ENCODE data around the gene TTC22.

TTC22 gene

DNA sequence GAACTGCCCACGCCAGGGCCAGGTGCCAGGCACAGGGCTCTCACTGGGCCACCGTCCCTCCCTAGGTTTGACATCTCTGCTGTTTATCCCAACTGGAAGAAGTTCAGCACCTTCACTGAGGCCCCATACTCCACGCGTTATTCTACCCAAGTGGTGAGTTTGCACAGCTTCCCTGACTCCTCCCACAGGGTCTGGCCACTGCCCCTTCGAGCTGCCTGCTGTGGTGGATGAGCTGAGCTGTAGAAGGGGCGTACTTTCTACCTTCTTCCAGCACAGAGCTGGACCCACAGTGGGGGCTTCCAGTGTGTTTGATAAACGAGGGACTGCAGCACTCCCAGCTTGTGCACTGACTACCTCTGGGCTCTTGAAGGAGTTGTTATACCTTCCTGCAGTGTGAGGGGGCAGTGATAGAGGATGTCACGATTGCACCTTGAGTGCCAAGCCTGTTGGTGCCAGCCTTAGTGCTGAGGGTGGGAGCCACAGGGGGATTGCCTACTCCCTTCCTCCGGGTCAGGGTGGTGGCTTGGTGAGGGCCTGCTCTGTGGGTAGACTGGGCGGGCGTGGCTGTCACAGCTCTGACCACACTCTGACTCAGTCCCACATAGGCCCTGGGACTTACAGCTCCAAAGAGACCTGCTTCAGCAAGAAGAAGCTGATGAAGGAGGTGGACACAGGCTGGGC, 5.9 kb upstream of the TTC22 start:
- no peak for TF ChIP-seq YY1 (IDR thresholded peaks at IDR 0.05; ENCODE audit: low read depth)

DNA sequence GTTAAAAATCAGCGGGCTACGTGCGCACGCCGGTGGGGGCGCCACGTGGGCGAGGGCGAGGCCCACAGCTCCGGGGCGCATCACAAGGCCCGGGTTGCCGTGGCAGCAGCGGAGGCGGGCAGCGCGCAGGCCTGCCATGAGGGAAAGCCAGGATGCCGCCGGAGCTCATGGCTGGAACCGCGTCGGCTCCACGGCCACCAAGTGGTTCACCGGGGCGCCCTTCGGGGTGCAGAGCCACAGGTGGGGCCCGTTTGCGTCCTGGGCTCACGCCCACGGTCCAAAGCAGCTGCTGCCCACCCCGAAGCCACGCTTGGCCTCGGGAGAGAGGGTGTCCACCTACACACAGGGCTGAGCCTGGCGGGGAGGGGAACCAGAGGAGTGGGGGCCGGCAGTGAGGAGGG, 4.9 kb upstream of the TTC22 start:
- TF ChIP-seq TEAD4 (IDR thresholded peaks at IDR 0.05) = no peak

DNA sequence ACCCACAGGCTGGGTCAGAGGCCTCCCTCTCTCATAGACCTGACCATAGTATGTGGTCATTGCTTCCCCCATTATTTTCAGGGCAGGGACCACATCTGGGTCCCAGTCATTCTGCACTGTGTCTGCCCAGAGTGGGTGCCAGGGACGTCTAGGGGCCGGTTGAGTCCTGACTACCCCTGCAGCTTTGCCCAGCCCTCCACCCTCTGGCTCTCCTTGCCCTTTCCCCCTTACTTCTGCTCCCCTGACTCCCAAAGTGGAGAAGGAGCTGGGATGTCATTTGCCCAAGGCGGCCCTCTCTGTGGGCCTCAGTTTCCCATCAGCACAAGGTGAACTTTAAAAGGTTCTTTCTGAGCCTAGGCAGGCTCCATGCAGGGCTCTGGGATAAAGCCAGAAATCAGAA, 4.3 kb upstream of the TTC22 start:
- no peak for TF ChIP-seq FOXM1 (IDR thresholded peaks at IDR 0.05; ENCODE audit: borderline replicate concordance, low read depth)

DNA sequence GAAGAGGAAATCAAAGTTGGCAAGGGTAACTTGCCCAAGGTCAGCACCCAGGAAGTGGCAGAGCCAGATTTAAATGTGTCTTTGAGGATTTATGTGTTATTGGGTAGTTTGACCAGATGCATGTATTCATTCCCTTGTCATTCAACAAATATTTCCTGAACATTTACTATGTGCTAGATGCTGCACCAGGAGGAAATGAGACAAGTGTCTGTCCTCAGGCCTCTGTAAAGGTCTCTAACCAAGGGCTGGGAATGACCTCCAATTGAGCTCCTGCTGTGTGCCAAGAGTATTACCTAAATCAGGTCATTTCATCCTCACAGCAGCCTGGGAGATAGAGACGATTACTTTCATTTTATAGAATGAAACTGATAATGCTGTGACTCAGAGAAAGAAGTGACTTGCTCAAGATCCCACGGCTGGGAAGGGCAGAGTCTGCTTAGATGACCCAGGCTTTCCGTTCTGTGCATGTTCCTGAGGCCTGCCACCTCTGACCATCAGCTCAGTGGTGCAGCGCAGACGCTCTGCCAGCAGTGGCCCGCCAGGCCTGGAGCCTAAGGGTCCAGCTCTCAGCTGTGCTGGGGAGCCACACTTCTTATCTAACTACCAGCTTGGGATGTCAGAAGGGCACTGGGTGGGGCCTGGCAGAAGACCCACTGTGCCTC, 3.5 kb upstream of the TTC22 start:
- no peak for TF ChIP-seq EGR1 (IDR thresholded peaks at IDR 0.05)
- TF ChIP-seq RAD21 (IDR thresholded peaks at IDR 0.05; ENCODE audit: low read depth) = no peak
- no peak for TF ChIP-seq ZBTB7A (IDR thresholded peaks at IDR 0.05; ENCODE audit: low read depth)
- no peak for TF ChIP-seq TCF12 (IDR thresholded peaks at IDR 0.05; ENCODE audit: low read depth)
- no peak for TF ChIP-seq TEAD4 (IDR thresholded peaks at IDR 0.05)
- TF ChIP-seq CREB1 (IDR thresholded peaks at IDR 0.05; ENCODE audit: low read depth) = no peak
- TF ChIP-seq CEBPB (IDR thresholded peaks at IDR 0.05) = no peak
- TF ChIP-seq, protein P1, sequence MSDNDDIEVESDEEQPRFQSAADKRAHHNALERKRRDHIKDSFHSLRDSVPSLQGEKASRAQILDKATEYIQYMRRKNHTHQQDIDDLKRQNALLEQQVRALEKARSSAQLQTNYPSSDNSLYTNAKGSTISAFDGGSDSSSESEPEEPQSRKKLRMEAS (IDR thresholded peaks at IDR 0.05) = no peak
- TF ChIP-seq, protein P2, sequence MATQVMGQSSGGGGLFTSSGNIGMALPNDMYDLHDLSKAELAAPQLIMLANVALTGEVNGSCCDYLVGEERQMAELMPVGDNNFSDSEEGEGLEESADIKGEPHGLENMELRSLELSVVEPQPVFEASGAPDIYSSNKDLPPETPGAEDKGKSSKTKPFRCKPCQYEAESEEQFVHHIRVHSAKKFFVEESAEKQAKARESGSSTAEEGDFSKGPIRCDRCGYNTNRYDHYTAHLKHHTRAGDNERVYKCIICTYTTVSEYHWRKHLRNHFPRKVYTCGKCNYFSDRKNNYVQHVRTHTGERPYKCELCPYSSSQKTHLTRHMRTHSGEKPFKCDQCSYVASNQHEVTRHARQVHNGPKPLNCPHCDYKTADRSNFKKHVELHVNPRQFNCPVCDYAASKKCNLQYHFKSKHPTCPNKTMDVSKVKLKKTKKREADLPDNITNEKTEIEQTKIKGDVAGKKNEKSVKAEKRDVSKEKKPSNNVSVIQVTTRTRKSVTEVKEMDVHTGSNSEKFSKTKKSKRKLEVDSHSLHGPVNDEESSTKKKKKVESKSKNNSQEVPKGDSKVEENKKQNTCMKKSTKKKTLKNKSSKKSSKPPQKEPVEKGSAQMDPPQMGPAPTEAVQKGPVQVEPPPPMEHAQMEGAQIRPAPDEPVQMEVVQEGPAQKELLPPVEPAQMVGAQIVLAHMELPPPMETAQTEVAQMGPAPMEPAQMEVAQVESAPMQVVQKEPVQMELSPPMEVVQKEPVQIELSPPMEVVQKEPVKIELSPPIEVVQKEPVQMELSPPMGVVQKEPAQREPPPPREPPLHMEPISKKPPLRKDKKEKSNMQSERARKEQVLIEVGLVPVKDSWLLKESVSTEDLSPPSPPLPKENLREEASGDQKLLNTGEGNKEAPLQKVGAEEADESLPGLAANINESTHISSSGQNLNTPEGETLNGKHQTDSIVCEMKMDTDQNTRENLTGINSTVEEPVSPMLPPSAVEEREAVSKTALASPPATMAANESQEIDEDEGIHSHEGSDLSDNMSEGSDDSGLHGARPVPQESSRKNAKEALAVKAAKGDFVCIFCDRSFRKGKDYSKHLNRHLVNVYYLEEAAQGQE (IDR thresholded peaks at IDR 0.05; ENCODE audit: low read depth) = no peak

DNA sequence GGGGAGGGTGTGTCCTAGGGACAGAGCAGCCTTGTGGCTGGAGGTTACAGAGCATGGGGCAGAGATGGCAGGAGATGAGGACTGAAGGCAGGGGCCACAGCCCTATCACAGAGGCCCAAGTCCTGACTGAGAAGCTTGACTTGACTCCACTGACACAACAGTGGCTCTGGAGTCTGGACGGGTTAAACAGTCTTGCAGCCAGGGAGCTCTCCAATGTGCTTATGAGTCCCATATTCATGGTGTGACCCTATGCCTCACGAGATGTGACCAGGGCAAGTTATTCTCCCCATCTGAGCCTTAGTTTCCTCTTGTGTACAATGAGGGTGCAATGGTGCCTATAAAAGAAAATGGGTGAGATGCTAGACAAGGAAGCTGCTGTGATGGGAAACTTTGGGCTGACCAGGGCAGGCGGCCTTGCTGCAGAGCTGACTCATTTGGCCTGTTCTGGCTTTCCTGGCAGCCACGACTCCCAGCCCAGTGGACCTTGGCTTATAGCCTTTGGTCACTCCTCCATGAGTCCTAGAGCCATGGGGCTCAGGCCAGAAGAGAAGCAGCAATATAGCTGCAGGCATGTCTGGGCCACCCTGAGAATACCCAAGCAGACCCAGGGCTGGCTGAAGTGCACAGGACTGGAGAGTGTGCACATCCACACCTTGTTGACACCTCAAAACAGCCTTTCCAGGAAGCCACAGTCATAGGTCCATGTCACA, 2.8 kb upstream of the TTC22 start:
- TF ChIP-seq, protein P2 (IDR thresholded peaks at IDR 0.05; ENCODE audit: low read depth) = peak; percentile 80
- TF ChIP-seq NFIC (IDR thresholded peaks at IDR 0.05) = no peak
- TF ChIP-seq TEAD4 (IDR thresholded peaks at IDR 0.05) = no peak
- TF ChIP-seq, protein P3, sequence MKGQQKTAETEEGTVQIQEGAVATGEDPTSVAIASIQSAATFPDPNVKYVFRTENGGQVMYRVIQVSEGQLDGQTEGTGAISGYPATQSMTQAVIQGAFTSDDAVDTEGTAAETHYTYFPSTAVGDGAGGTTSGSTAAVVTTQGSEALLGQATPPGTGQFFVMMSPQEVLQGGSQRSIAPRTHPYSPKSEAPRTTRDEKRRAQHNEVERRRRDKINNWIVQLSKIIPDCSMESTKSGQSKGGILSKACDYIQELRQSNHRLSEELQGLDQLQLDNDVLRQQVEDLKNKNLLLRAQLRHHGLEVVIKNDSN (IDR thresholded peaks at IDR 0.05) = no peak
- no peak for TF ChIP-seq TAF1 (IDR thresholded peaks at IDR 0.05; ENCODE audit: low read depth)
- no peak for TF ChIP-seq TCF12 (IDR thresholded peaks at IDR 0.05; ENCODE audit: low read depth)

DNA sequence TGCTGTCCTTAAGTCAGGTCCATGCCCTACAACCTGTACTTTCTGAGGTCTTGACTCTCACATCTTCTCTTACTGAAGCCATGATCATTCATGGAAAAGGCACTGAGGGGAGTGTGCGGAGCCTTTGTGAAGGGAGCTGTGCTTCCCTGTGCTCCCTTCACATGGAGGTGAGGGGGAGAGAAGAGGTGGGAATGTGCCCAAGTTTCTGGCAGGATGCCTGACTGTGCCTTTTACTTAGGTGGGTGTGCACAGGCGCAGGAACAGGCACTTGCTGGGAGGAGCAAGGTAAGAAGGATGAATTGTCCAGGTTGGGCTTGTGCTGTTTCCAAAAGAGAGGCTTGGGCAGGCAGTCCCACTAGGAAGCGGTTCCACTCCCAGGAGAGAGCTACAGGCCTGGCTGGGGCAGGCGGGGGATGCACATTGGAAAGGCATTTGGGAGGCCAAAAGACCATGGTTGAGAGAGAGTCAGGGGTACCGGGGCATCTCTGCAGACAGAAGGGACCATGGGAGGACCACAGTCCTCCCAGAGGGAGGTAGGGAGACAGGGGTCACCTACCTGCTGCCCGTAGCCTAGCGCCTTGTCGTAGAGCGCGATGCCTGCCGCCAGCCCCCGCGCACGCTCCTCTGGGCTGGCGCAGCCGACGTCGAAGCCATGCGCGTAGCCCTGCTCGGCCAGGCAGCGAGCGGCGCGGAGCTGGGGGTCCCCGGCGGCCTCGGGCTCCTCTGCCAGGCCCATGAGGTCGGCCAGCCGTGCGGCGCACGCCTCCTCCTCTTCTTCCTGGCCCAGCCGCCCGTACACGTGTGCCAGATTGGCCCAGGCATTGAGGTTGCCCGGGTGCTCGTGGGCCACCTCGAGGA, 853 bp downstream of the TTC22 start:
- TF ChIP-seq, protein P3 (IDR thresholded peaks at IDR 0.05) = no peak
- no peak for TF ChIP-seq TCF12 (IDR thresholded peaks at IDR 0.05; ENCODE audit: low read depth)

Data from Ishikawa (cell line).